ENCODE results near the gene IL11.

IL11 gene

DNA sequence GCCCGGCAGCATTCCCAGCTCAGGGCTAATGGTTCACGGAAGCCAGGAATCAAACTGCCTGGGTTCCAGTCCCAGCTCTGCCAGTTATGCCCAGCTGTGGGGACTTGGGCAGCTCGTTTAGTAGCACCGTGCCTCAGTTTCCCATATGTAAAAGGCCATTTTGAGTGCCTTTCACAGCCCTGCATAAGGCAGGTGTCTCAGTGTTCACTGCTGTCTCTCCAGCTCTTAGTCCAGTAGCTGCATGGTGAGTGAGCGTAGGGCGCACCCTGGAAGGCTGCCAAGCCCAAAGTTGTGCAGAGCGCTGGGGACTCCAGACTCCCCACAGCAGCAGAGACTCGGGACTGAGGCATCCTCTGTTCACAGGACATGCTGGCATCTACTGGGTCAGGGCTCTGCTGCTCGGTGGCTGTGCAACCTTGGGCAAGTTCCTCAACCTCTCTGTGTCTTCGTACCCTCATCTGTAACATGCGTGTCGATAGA, 21.0 kb upstream of the IL11 start:
- no peak; the same call in 1 of the 3 replicates for ATAC-seq
- TF ChIP-seq ZNF8 (CRISPR knock-in tag; IDR thresholded peaks at IDR 0.05) (no peak), SNAI2 (CRISPR knock-in tag; IDR thresholded peaks at IDR 0.05) (no peak), GLIS3 (CRISPR knock-in tag; IDR thresholded peaks at IDR 0.05) (no peak), ARNTL (CRISPR knock-in tag; IDR thresholded peaks at IDR 0.05; ENCODE audit: borderline replicate concordance, low read depth) (no peak), ZFP30 (CRISPR knock-in tag; IDR thresholded peaks at IDR 0.05) (no peak), ZFP3 (CRISPR knock-in tag; IDR thresholded peaks at IDR 0.05) (no peak), RARB (CRISPR knock-in tag; IDR thresholded peaks at IDR 0.05) (no peak), TCF4 (CRISPR knock-in tag; IDR thresholded peaks at IDR 0.05; ENCODE audit: borderline replicate concordance) (no peak), PPARA (CRISPR knock-in tag; IDR thresholded peaks at IDR 0.05; ENCODE audit: borderline replicate concordance) (no peak), ZNF70 (CRISPR knock-in tag; IDR thresholded peaks at IDR 0.05) (no peak), ZNF565 (CRISPR knock-in tag; conservative IDR thresholded peaks at IDR 0.05; ENCODE audit: low read depth) (no peak), CSDC2 (CRISPR knock-in tag; IDR thresholded peaks at IDR 0.05) (no peak)
- TF ChIP-seq, protein P1, sequence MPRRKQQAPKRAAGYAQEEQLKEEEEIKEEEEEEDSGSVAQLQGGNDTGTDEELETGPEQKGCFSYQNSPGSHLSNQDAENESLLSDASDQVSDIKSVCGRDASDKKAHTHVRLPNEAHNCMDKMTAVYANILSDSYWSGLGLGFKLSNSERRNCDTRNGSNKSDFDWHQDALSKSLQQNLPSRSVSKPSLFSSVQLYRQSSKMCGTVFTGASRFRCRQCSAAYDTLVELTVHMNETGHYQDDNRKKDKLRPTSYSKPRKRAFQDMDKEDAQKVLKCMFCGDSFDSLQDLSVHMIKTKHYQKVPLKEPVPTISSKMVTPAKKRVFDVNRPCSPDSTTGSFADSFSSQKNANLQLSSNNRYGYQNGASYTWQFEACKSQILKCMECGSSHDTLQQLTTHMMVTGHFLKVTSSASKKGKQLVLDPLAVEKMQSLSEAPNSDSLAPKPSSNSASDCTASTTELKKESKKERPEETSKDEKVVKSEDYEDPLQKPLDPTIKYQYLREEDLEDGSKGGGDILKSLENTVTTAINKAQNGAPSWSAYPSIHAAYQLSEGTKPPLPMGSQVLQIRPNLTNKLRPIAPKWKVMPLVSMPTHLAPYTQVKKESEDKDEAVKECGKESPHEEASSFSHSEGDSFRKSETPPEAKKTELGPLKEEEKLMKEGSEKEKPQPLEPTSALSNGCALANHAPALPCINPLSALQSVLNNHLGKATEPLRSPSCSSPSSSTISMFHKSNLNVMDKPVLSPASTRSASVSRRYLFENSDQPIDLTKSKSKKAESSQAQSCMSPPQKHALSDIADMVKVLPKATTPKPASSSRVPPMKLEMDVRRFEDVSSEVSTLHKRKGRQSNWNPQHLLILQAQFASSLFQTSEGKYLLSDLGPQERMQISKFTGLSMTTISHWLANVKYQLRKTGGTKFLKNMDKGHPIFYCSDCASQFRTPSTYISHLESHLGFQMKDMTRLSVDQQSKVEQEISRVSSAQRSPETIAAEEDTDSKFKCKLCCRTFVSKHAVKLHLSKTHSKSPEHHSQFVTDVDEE (CRISPR knock-in tag; IDR thresholded peaks at IDR 0.05), result no peak
- TF ChIP-seq, protein P2, sequence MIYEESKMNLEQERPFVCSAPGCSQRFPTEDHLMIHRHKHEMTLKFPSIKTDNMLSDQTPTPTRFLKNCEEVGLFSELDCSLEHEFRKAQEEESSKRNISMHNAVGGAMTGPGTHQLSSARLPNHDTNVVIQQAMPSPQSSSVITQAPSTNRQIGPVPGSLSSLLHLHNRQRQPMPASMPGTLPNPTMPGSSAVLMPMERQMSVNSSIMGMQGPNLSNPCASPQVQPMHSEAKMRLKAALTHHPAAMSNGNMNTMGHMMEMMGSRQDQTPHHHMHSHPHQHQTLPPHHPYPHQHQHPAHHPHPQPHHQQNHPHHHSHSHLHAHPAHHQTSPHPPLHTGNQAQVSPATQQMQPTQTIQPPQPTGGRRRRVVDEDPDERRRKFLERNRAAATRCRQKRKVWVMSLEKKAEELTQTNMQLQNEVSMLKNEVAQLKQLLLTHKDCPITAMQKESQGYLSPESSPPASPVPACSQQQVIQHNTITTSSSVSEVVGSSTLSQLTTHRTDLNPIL (CRISPR knock-in tag; IDR thresholded peaks at IDR 0.05; ENCODE audit: low read depth), result no peak
- TF ChIP-seq, protein P3, sequence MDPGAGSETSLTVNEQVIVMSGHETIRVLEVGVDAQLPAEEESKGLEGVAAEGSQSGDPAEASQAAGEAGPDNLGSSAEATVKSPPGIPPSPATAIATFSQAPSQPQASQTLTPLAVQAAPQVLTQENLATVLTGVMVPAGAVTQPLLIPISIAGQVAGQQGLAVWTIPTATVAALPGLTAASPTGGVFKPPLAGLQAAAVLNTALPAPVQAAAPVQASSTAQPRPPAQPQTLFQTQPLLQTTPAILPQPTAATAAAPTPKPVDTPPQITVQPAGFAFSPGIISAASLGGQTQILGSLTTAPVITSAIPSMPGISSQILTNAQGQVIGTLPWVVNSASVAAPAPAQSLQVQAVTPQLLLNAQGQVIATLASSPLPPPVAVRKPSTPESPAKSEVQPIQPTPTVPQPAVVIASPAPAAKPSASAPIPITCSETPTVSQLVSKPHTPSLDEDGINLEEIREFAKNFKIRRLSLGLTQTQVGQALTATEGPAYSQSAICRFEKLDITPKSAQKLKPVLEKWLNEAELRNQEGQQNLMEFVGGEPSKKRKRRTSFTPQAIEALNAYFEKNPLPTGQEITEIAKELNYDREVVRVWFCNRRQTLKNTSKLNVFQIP (CRISPR knock-in tag; IDR thresholded peaks at IDR 0.05; ENCODE audit: borderline replicate concordance, low read depth), result no peak
- TF ChIP-seq, protein P4, sequence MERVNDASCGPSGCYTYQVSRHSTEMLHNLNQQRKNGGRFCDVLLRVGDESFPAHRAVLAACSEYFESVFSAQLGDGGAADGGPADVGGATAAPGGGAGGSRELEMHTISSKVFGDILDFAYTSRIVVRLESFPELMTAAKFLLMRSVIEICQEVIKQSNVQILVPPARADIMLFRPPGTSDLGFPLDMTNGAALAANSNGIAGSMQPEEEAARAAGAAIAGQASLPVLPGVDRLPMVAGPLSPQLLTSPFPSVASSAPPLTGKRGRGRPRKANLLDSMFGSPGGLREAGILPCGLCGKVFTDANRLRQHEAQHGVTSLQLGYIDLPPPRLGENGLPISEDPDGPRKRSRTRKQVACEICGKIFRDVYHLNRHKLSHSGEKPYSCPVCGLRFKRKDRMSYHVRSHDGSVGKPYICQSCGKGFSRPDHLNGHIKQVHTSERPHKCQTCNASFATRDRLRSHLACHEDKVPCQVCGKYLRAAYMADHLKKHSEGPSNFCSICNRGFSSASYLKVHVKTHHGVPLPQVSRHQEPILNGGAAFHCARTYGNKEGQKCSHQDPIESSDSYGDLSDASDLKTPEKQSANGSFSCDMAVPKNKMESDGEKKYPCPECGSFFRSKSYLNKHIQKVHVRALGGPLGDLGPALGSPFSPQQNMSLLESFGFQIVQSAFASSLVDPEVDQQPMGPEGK (CRISPR knock-in tag; IDR thresholded peaks at IDR 0.05; ENCODE audit: borderline replicate concordance), result no peak

DNA sequence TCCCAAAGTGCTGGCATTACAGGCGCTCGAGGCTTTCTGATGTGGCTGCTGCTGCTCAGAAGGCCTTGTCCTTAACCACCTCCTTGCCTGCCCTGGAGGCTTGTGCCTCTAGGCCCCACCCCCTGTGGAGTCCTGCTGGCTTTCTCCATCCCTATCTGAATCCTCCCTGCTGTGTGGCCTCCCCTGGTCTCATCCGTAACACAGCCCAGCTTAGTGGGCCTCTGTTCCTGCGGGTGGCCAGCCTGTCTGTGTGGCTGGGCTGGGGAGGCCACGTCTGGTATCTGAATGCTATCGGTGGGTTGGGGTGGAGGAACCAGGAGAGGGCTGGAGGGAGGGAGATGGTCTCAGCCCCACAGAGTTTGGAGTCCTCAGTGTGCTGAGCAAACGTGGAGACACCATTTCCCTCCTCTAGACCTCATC, 20.2 kb upstream of the IL11 start:
- no peak for ATAC-seq
- no peak for TF ChIP-seq OSR1 (CRISPR knock-in tag; IDR thresholded peaks at IDR 0.05)
- no peak for TF ChIP-seq GLIS3 (CRISPR knock-in tag; IDR thresholded peaks at IDR 0.05)
- no peak for TF ChIP-seq ZC3H10 (CRISPR knock-in tag; IDR thresholded peaks at IDR 0.05)
- TF ChIP-seq, protein P4 (CRISPR knock-in tag; IDR thresholded peaks at IDR 0.05; ENCODE audit: borderline replicate concordance), result no peak
- no peak for TF ChIP-seq PPARA (CRISPR knock-in tag; IDR thresholded peaks at IDR 0.05; ENCODE audit: borderline replicate concordance)
- TF ChIP-seq, protein P2 (CRISPR knock-in tag; IDR thresholded peaks at IDR 0.05; ENCODE audit: low read depth), result no peak
- TF ChIP-seq, protein P3 (CRISPR knock-in tag; IDR thresholded peaks at IDR 0.05; ENCODE audit: borderline replicate concordance, low read depth), result no peak
- TF ChIP-seq CSDC2 (CRISPR knock-in tag; IDR thresholded peaks at IDR 0.05), result no peak
- no peak for TF ChIP-seq ZNF70 (CRISPR knock-in tag; IDR thresholded peaks at IDR 0.05)
- TF ChIP-seq, protein P5, sequence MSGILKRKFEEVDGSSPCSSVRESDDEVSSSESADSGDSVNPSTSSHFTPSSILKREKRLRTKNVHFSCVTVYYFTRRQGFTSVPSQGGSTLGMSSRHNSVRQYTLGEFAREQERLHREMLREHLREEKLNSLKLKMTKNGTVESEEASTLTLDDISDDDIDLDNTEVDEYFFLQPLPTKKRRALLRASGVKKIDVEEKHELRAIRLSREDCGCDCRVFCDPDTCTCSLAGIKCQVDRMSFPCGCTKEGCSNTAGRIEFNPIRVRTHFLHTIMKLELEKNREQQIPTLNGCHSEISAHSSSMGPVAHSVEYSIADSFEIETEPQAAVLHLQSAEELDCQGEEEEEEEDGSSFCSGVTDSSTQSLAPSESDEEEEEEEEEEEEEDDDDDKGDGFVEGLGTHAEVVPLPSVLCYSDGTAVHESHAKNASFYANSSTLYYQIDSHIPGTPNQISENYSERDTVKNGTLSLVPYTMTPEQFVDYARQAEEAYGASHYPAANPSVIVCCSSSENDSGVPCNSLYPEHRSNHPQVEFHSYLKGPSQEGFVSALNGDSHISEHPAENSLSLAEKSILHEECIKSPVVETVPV (CRISPR knock-in tag; IDR thresholded peaks at IDR 0.05), result no peak
- TF ChIP-seq, protein P1 (CRISPR knock-in tag; IDR thresholded peaks at IDR 0.05), result no peak
- no peak for TF ChIP-seq ZNF565 (CRISPR knock-in tag; conservative IDR thresholded peaks at IDR 0.05; ENCODE audit: low read depth)
- TF ChIP-seq TOX (CRISPR knock-in tag; IDR thresholded peaks at IDR 0.05; ENCODE audit: borderline replicate concordance), result no peak
- TF ChIP-seq ESRRG (CRISPR knock-in tag; IDR thresholded peaks at IDR 0.05), result no peak
